ENCODE data around the gene SMAP2.

- no peak for TF ChIP-seq EZH2 (IDR thresholded peaks at IDR 0.05)
- TF ChIP-seq POLR2AphosphoS5 (IDR thresholded peaks at IDR 0.05; ENCODE audit: borderline replicate concordance, low read depth, low read length) = no peak
- TF ChIP-seq FOXP2 (optimal IDR thresholded peaks at IDR 0.05; ENCODE audit: control extremely low read depth, extremely low read length, insufficient read depth) = no peak
These were observed 57.9 kb downstream of the SMAP2 start for GRCh38 chr1:40431385-40431784.
